ENCODE measurements around the gene BCL6B. TPM values are rescaled to one million over a fixed set of nuclear protein-coding genes. Genes with fewer than 3 reads are reported as not detected.

BCL6B gene
- total RNA-seq, 1 donor, result 0.45 TPM

GRCh38 chr17:7016886-7017826 is 5.7 kb upstream of the BCL6B start:
- TF ChIP-seq CTCF (IDR thresholded peaks at IDR 0.05; ENCODE audit: insufficient read depth, low read length), result no peak
- DNase-seq (ENCODE audit: low read depth), result no peak

GRCh38 chr17:7017827-7018200 is 5.0 kb upstream of the BCL6B start:
- no peak overlapping the region for H3K4me3 ChIP-seq (ENCODE audit: low read depth, low read length)
- no peak for DNase-seq (ENCODE audit: low read depth)
- no peak for TF ChIP-seq CTCF (IDR thresholded peaks at IDR 0.05; ENCODE audit: insufficient read depth, low read length)

More at GRCh38 chr17:7016886-7017826, 5.7 kb upstream of the BCL6B start:
- H3K4me3 ChIP-seq (ENCODE audit: low read depth, low read length), result no peak overlapping the region

GRCh38 chr17:7018331-7018964 is 4.4 kb upstream of the BCL6B start:
- no peak for DNase-seq (ENCODE audit: low read depth)
- no peak for TF ChIP-seq CTCF (IDR thresholded peaks at IDR 0.05; ENCODE audit: insufficient read depth, low read length)
- peak overlapping the region; percentile 47 for H3K4me3 ChIP-seq (ENCODE audit: low read depth, low read length)

GRCh38 chr17:7019367-7019766 is 3.5 kb upstream of the BCL6B start:
- H3K4me3 ChIP-seq (ENCODE audit: low read depth, low read length), result peak overlapping the region; percentile 47
- no peak for DNase-seq (ENCODE audit: low read depth)
- TF ChIP-seq CTCF (IDR thresholded peaks at IDR 0.05; ENCODE audit: insufficient read depth, low read length), result no peak

GRCh38 chr17:7019839-7020519 is 2.9 kb upstream of the BCL6B start:
- DNase-seq (ENCODE audit: low read depth), result peak; percentile 62
- no peak for TF ChIP-seq CTCF (IDR thresholded peaks at IDR 0.05; ENCODE audit: insufficient read depth, low read length)
- peak overlapping the region; percentile 60 for H3K4me3 ChIP-seq (ENCODE audit: low read depth, low read length)

- TF ChIP-seq CTCF (IDR thresholded peaks at IDR 0.05; ENCODE audit: insufficient read depth, low read length), result no peak
- no peak overlapping the region for H3K4me3 ChIP-seq (ENCODE audit: low read depth, low read length)
- DNase-seq (ENCODE audit: low read depth), result no peak
These were observed 1.8 kb upstream of the BCL6B start for GRCh38 chr17:7020894-7021664.
